Heart left ventricle (tissue), 13 donors: ENCODE measurements around the gene ARHGAP29.

Experiments
- POLR2A ChIP-seq, 2 donors: fragments of 450-650 bp; IDR thresholded peaks; one replicate each; pipeline ENCODE4 v1.6.1; 2017; ENCODE audit warnings: antibody characterized with exemption in 2 of 2, mild to moderate bottlenecking in 2 of 2, moderate library complexity in 2 of 2
- TF ChIP-seq, protein P1 (sequence below), 12 donors: fragments of 200-600 bp; sonication (generic) in 4 of 12; IDR thresholded peaks; one replicate each; pipeline versions ENCODE4 v1.5.0 to v1.8.0; 2018 to 2022; ENCODE audit warnings: antibody characterized with exemption in 12 of 12, mild to moderate bottlenecking in 5 of 12
- donor health status: ischemic (EF 13 %, LVEDD 7.1; RV severe dilation, severe dysfunction).
- donor health status: DM: no; HTN: yes; CAD: no.
- donor health status: DM: no; HTN: no; CAD: no.
- donor health status: ischemic (EF 25% LVEDD 6.9; RV normal size, moderate dysfunction).
- donor health status: ischemic (EF 25% LVEDD 5.7; RV mildly dilated, moderate dysfunction).
- donor health status: ischemic (EF 35%, LVEDD 5.7; RV mildly dilated, moderate dysfunction).
- donor health status: nonischemic (EF 11% LVEDD 7.7; RV severe dilation, severe dysfunction).
- donor health status: DM: yes; HTN: yes; CAD: no.
- donor health status: PGD.
- donor health status: ischemic (EF 29% LVEDD 5.4; RV normal size, mild dysfunction).
- donor health status: nonischemic (EF 23%, LVEDD 6.1; RV moderate dilation, normal function).

DNA sequence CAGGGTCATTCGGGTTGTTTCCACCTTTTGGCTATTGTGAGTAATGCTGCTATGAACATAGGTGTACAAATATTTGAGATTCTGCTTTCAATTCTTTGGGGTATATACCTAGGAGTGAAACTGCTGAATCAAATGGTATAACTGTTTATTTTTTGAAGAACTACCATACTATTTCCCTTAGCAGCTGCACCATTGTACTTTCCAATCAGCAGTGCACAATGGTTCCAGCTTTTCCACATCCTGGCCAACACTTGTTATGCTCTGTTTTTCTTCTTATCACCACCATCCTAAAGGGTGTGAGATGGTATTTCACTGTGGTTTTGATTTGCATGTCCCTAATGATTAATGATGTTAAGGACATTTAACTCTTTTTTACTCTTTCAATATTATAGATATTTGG, 112.8 kb downstream of the ARHGAP29 start:
- no peak for TF ChIP-seq POLR2A (IDR thresholded peaks at IDR 0.05)
- TF ChIP-seq, protein P1, sequence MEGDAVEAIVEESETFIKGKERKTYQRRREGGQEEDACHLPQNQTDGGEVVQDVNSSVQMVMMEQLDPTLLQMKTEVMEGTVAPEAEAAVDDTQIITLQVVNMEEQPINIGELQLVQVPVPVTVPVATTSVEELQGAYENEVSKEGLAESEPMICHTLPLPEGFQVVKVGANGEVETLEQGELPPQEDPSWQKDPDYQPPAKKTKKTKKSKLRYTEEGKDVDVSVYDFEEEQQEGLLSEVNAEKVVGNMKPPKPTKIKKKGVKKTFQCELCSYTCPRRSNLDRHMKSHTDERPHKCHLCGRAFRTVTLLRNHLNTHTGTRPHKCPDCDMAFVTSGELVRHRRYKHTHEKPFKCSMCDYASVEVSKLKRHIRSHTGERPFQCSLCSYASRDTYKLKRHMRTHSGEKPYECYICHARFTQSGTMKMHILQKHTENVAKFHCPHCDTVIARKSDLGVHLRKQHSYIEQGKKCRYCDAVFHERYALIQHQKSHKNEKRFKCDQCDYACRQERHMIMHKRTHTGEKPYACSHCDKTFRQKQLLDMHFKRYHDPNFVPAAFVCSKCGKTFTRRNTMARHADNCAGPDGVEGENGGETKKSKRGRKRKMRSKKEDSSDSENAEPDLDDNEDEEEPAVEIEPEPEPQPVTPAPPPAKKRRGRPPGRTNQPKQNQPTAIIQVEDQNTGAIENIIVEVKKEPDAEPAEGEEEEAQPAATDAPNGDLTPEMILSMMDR (IDR thresholded peaks at IDR 0.05) = no peak
